Iris pigment epithelial cell (primary cell): ENCODE measurements around the gene LCE2A.
A peak's percentile ranks its signal among the peaks of the same experiment; 100 is the strongest.
"Not testable (repeated sequence)": the region's sequence is repeated elsewhere in the genome, so short reads cannot be mapped to it uniquely, and the experiment has no call there.

Experiments used
- DNase-seq: peaks from one replicate; pipeline ENCODE4 v3.0.0-alpha.2; 2011; ENCODE audit warnings: low read depth

The LCE2A gene

GRCh38 chr1:152697701-152698600 lies at the start of gene LCE2A:
Gene LCE2A (plus strand): TSS chr1:152698345. CDS start chr1:152698902, 557 bp downstream.
- no peak for DNase-seq

GRCh38 chr1:152654110-152654509 lies 44.0 kb upstream of the LCE2A start:
- DNase-seq: peak; percentile 28

- no peak for DNase-seq
These were observed 41.7 kb upstream of the LCE2A start for GRCh38 chr1:152656459-152656858.

GRCh38 chr1:152657677-152658076 lies 40.5 kb upstream of the LCE2A start:
- no peak for DNase-seq

- no peak for DNase-seq
These were observed 39.5 kb upstream of the LCE2A start for GRCh38 chr1:152658649-152659048.

- DNase-seq: no peak
These were observed 35.0 kb upstream of the LCE2A start, which contains the start of gene LCE2D for GRCh38 chr1:152663098-152663497. Gene LCE2D (plus strand): TSS chr1:152663380. CDS start chr1:152664106, 726 bp downstream.

GRCh38 chr1:152666171-152666570 lies 32.0 kb upstream of the LCE2A start:
- not testable (repeated sequence) for DNase-seq

- DNase-seq: no peak
These were observed 30.5 kb upstream of the LCE2A start for GRCh38 chr1:152667648-152668047.

- no peak for DNase-seq
These were observed 25.1 kb upstream of the LCE2A start for GRCh38 chr1:152673016-152673415.

GRCh38 chr1:152674983-152675382 lies 23.2 kb upstream of the LCE2A start, which contains the start of gene LCE2C:
Gene LCE2C (plus strand): TSS chr1:152675279. CDS start chr1:152676016, 737 bp downstream.
- DNase-seq: not testable (repeated sequence)

GRCh38 chr1:152679459-152679858 lies 18.7 kb upstream of the LCE2A start:
- no peak for DNase-seq

- DNase-seq: no peak
These were observed 16.5 kb upstream of the LCE2A start for GRCh38 chr1:152681616-152682015.

GRCh38 chr1:152683846-152684245 lies 14.3 kb upstream of the LCE2A start:
- no peak for DNase-seq

GRCh38 chr1:152685823-152686222 lies 12.3 kb upstream of the LCE2A start, which contains the start of gene LCE2B:
Gene LCE2B (plus strand): TSS chr1:152686123. CDS start chr1:152686844, 721 bp downstream.
- not testable (repeated sequence) for DNase-seq

GRCh38 chr1:152699746-152700145 lies 1.6 kb downstream of the LCE2A start:
- DNase-seq: no peak

GRCh38 chr1:152707860-152708259 lies 9.7 kb downstream of the LCE2A start, which contains the start of gene LCE4A:
Gene LCE4A (plus strand): TSS chr1:152708160. CDS start chr1:152709076, 916 bp downstream.
- DNase-seq: no peak

GRCh38 chr1:152718238-152718637 lies 20.1 kb downstream of the LCE2A start:
- no peak for DNase-seq

- no peak for DNase-seq
These were observed 27.1 kb downstream of the LCE2A start for GRCh38 chr1:152725261-152725660.

GRCh38 chr1:152728986-152729385 lies 30.8 kb downstream of the LCE2A start:
- no peak for DNase-seq

- no peak for DNase-seq
These were observed 37.5 kb downstream of the LCE2A start for GRCh38 chr1:152735648-152736047.

GRCh38 chr1:152737997-152738396 lies 39.9 kb downstream of the LCE2A start:
- no peak for DNase-seq

- no peak for DNase-seq
These were observed 41.7 kb downstream of the LCE2A start for GRCh38 chr1:152739841-152740240.

GRCh38 chr1:152741656-152742055 lies 43.5 kb downstream of the LCE2A start:
- DNase-seq: no peak
